ENCODE data around the gene NLRC5.

DNA sequence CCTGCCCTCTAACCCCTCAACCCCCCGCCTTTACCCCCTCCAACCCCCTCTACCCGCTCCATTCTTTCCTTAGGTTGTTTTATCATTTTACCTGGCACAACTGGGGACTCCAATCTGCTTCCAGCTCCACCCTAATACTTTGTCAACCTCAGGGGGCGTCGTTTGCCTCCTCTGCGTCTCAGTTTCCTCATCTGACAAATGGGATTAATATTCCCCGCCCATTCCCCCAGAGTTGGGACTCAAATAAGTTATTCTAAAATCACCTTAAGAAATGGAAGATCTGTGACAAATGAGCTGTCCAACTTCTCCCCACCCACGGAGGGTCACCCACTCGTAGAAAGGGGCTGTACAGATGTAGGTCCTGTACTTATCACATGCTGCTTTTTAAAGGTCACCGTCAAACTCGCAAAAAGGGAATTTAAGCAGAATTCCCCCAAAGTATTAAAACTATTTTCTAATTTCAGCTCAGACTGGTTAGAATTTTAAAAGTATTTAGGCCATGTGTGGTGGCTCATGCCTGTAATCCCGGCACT, 62.4 kb downstream of the NLRC5 start:
- TF ChIP-seq, protein P1, sequence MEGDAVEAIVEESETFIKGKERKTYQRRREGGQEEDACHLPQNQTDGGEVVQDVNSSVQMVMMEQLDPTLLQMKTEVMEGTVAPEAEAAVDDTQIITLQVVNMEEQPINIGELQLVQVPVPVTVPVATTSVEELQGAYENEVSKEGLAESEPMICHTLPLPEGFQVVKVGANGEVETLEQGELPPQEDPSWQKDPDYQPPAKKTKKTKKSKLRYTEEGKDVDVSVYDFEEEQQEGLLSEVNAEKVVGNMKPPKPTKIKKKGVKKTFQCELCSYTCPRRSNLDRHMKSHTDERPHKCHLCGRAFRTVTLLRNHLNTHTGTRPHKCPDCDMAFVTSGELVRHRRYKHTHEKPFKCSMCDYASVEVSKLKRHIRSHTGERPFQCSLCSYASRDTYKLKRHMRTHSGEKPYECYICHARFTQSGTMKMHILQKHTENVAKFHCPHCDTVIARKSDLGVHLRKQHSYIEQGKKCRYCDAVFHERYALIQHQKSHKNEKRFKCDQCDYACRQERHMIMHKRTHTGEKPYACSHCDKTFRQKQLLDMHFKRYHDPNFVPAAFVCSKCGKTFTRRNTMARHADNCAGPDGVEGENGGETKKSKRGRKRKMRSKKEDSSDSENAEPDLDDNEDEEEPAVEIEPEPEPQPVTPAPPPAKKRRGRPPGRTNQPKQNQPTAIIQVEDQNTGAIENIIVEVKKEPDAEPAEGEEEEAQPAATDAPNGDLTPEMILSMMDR (IDR thresholded peaks at IDR 0.05): no peak
- TF ChIP-seq POLR2A (IDR thresholded peaks at IDR 0.05): no peak
